RWPE2 (cell line): Measurements from ENCODE around the gene OXNAD1.

ENCODE experiments used
- ATAC-seq: fragments of 200-7000 bp; cut with Tn5 transposase; 3 replicates; pipeline ENCODE4 v1.9.1; 2021; ENCODE audit warnings: low read depth
- DNase-seq: peaks from one replicate; pipeline ENCODE4 v3.0.0-alpha.2; 2020; ENCODE audit warnings: low spot score
- H3K27ac ChIP-seq: fragments of 450-650 bp; 2 replicates; pipeline ENCODE4 v1.5.1; 2017; ENCODE audit warnings: mild to moderate bottlenecking; ENCODE audit not compliant: poor library complexity, severe bottlenecking
- H3K27me3 ChIP-seq: fragments of 250-450 bp; sonication (Bioruptor Pico); 2 replicates; pipeline ENCODE4 v1.5.1; 2021; ENCODE audit warnings: mild to moderate bottlenecking, moderate library complexity; ENCODE audit not compliant: insufficient read depth, poor library complexity, severe bottlenecking
- H3K36me3 ChIP-seq: fragments of 250-450 bp; sonication (Bioruptor Pico); 2 replicates; pipeline ENCODE4 v1.5.1; 2020; ENCODE audit warnings: low read depth, mild to moderate bottlenecking, moderate library complexity
- H3K4me1 ChIP-seq: fragments of 250-450 bp; sonication (Bioruptor Pico); 2 replicates; pipeline ENCODE4 v1.5.1; 2021; ENCODE audit warnings: mild to moderate bottlenecking, moderate library complexity; ENCODE audit not compliant: insufficient read depth, poor library complexity, severe bottlenecking
- H3K4me3 ChIP-seq: fragments of 250-450 bp; sonication (Bioruptor Pico); 2 replicates; pipeline ENCODE4 v1.5.1; 2021; ENCODE audit warnings: mild to moderate bottlenecking, moderate library complexity; ENCODE audit not compliant: severe bottlenecking
- H3K9me3 ChIP-seq: fragments of 250-450 bp; sonication (Bioruptor Pico); 2 replicates; pipeline ENCODE4 v1.5.1; 2021; ENCODE audit warnings: mild to moderate bottlenecking, moderate library complexity; ENCODE audit not compliant: severe bottlenecking
- CTCF ChIP-seq: fragments of 450-650 bp; IDR thresholded peaks from one replicate; pipeline ENCODE4 v1.5.1; 2017; ENCODE audit warnings: mild to moderate bottlenecking, moderate library complexity; ENCODE audit not compliant: poor library complexity, severe bottlenecking

The OXNAD1 gene

GRCh38 chr3:16319723-16320122 lies 54.7 kb downstream of the OXNAD1 start:
- no peak overlapping the region for H3K27ac ChIP-seq
- ATAC-seq (no peak), DNase-seq (no peak)
- H3K9me3 ChIP-seq, result no peaks in the 10 kb centered on the region
- no peaks in the 10 kb centered on the region for H3K4me1 ChIP-seq
- no peak for TF ChIP-seq CTCF
- H3K36me3 ChIP-seq, result peaks cover 17% of the 10 kb centered on the region
- H3K27me3 ChIP-seq, result no peaks in the 10 kb centered on the region
- no peak overlapping the region for H3K4me3 ChIP-seq

DNA sequence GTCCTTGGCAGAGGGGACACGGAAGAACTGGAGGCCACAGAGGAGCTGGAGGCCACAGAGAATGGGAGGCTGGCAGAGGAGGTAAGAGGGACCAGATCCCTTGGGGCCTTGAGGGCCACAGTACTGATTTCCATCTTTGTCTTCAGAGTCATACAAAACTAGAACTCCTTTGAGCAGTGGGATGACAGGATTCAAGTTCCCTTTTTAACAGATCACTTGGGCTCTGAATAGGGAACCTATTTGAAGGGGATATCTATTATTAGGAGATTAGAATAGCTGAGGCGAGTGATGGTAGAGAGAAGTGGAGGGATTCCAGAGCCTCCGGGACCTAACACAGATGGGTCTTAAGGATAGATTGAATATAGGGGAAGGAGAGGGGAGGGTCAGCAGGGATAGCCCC lies 55.7 kb downstream of the OXNAD1 start:
- H3K36me3 ChIP-seq, result peaks cover 13% of the 10 kb centered on the region
- ATAC-seq (no peak), DNase-seq (no peak)
- no peak overlapping the region for H3K27ac ChIP-seq
- no peak overlapping the region for H3K4me3 ChIP-seq
- no peaks in the 10 kb centered on the region for H3K9me3 ChIP-seq
- H3K4me1 ChIP-seq, result no peaks in the 10 kb centered on the region
- TF ChIP-seq CTCF, result no peak
- H3K27me3 ChIP-seq, result no peaks in the 10 kb centered on the region

GRCh38 chr3:16322189-16322588 lies 57.2 kb downstream of the OXNAD1 start:
- ATAC-seq (no peak), DNase-seq (no peak)
- Histone ChIP-seq H3K9me3 (no peaks in the 10 kb centered on the region), H3K4me3 (no peak overlapping the region), H3K27ac (no peak overlapping the region), H3K27me3 (no peaks in the 10 kb centered on the region), H3K4me1 (no peaks in the 10 kb centered on the region), H3K36me3 (peaks cover 13% of the 10 kb centered on the region)
- no peak for TF ChIP-seq CTCF

GRCh38 chr3:16323737-16324136 lies 58.7 kb downstream of the OXNAD1 start:
- H3K36me3 ChIP-seq, result peaks cover 13% of the 10 kb centered on the region
- TF ChIP-seq CTCF, result no peak

GRCh38 chr3:16325850-16326249 lies 60.8 kb downstream of the OXNAD1 start:
- no peak overlapping the region for H3K27ac ChIP-seq
- H3K36me3 ChIP-seq, result no peaks in the 10 kb centered on the region
- ATAC-seq, result no peak
- TF ChIP-seq CTCF, result no peak
- no peaks in the 10 kb centered on the region for H3K9me3 ChIP-seq
- no peak for DNase-seq
- no peaks in the 10 kb centered on the region for H3K4me1 ChIP-seq
- H3K27me3 ChIP-seq, result no peaks in the 10 kb centered on the region
- H3K4me3 ChIP-seq, result no peak overlapping the region

More at GRCh38 chr3:16323737-16324136, 58.7 kb downstream of the OXNAD1 start:
- ATAC-seq, result no peak
- no peaks in the 10 kb centered on the region for H3K4me1 ChIP-seq
- no peak overlapping the region for H3K27ac ChIP-seq
- H3K27me3 ChIP-seq, result no peaks in the 10 kb centered on the region
- no peak overlapping the region for H3K4me3 ChIP-seq
- H3K9me3 ChIP-seq, result no peaks in the 10 kb centered on the region
- no peak for DNase-seq
